GM04503 (cell line): ENCODE measurements around the gene MT1H.
A peak's percentile ranks its signal among the peaks of the same experiment; 100 is the strongest.
"Not testable (repeated sequence)": the region's sequence is repeated elsewhere in the genome, so short reads cannot be mapped to it uniquely, and the experiment has no call there.

Source experiments
- DNase-seq: peaks from one replicate; pipeline ENCODE4 v3.0.0-alpha.2; 2012; ENCODE audit warnings: low read depth

MT1H gene

GRCh38 chr16:56665286-56666261, 4.0 kb upstream of the MT1H start:
- DNase-seq, result not testable (repeated sequence)

- DNase-seq, result no peak
Observed at GRCh38 chr16:56667581-56668571, 1.7 kb upstream of the MT1H start, which contains the start of gene MT1G. TSS of gene MT1G (minus strand) at chr16:56668065. CDS start at chr16:56667993, 72 bp downstream.

GRCh38 chr16:56669840-56670619, 416 bp downstream of the MT1H start:
- DNase-seq, result no peak

GRCh38 chr16:56670620-56670934, 963 bp downstream of the MT1H start:
- DNase-seq, result no peak

DNA sequence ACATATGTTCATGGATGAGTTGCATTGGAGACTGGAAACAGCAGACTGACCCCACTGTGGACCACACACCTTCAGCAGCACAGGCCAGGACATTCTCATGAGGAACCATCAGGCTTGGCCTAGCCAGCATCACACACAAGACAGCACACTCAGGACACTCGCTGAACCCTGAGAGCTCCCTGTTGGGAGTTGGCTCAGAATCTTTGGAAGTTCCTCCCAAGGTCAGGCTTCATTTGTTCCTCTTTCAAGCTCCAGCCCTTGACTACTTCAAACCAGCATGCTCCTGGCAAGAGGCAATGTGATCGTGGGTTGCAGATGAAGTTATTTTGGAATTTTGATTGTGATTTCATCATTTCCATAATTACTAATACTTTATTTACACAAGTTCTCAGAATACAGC, 2.1 kb downstream of the MT1H start:
- DNase-seq, result not testable (repeated sequence)

- DNase-seq, result not testable (repeated sequence)
Observed at GRCh38 chr16:56672171-56672570, 2.6 kb downstream of the MT1H start.

GRCh38 chr16:56672761-56673536, 3.3 kb downstream of the MT1H start:
- DNase-seq, result no peak

- DNase-seq, result no peak
Observed at GRCh38 chr16:56673921-56674320, 4.3 kb downstream of the MT1H start.

DNA sequence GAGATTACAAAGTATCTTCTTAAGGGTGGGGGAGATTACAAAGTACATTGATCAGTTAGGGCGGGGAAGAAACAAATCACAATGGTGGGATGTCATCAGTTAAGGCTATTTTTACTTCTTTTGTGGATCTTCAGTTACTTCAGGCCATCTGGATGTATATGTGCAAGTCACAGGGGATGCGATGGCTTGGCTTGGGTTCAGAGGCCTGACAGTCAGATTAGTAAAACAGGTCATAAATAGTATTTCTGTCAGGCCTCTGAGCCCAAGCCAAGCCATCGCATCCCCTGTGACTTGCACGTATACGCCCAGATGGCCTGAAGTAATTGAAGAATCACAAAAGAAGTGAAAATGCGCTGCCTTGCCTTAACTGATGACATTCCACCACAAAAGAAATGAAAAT, 5.0 kb downstream of the MT1H start:
- DNase-seq, result not testable (repeated sequence)

- DNase-seq, result no peak
Observed at GRCh38 chr16:56675685-56676210, 6.1 kb downstream of the MT1H start.

GRCh38 chr16:56677474-56677873, 7.9 kb downstream of the MT1H start:
- no peak for DNase-seq

GRCh38 chr16:56679078-56679730, 9.6 kb downstream of the MT1H start:
- DNase-seq, result no peak

DNA sequence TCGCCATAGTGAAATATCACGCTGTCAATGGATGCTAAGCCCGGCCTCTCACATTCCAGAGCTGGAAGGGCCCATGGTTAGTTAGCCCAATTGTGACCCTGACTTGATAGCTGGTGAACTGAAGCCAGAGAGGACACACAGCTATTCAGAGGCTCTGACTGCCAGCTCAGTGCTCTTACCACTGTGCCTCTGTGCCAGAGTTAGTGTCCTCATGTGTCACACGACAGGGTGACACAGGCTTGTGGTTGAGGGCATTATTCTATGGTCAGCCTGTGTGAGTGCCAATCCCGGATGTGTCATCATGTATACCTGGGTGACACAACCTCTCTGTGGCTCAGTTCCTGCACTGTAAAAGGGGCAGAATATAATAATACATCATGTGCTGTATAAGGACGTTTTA, 10.2 kb downstream of the MT1H start:
- no peak for DNase-seq

DNA sequence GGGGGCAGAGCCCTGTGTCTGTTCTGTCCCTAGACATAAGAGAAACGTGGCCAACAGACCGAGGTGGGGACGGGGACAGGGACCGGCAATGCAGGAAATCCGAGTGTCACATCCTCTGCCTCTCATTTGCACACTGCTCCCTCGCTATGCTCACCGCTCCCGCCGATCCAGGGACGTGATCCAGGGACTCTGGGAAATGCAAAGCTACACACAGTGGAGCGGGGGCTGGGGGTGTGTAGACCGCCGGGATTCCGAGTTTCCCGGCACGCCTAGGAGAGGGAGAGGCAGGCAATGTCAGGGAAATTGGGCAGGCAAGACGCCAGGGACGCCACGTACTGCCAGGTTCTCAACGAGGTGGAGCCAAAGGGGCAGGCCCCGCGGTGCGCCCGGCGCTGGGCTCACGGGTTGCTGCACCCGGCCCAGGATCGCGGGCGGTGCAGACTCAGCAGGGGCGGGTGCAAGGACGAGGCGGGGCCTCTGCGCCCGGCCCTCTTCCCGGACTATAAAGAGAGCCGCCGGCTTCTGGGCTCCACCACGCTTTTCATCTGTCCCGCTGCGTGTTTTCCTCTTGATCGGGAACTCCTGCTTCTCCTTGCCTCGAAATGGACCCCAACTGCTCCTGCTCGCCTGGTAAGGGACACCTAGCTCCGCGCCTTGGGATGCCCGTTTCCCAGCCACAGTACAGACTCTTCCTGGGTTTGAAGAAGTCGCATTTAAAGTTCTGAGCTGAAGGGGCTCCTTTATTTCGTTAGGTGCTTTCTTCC, 12.5 kb downstream of the MT1H start, which contains the start of gene MT1X:
Gene MT1X, plus strand, starts transcription at position 532 of the 764 bp plus-strand sequence. Its CDS starts 71 bp downstream, at position 603.
- DNase-seq, result peak; percentile 35

GRCh38 chr16:56682703-56683397, 13.2 kb downstream of the MT1H start:
- DNase-seq, result no peak

DNA sequence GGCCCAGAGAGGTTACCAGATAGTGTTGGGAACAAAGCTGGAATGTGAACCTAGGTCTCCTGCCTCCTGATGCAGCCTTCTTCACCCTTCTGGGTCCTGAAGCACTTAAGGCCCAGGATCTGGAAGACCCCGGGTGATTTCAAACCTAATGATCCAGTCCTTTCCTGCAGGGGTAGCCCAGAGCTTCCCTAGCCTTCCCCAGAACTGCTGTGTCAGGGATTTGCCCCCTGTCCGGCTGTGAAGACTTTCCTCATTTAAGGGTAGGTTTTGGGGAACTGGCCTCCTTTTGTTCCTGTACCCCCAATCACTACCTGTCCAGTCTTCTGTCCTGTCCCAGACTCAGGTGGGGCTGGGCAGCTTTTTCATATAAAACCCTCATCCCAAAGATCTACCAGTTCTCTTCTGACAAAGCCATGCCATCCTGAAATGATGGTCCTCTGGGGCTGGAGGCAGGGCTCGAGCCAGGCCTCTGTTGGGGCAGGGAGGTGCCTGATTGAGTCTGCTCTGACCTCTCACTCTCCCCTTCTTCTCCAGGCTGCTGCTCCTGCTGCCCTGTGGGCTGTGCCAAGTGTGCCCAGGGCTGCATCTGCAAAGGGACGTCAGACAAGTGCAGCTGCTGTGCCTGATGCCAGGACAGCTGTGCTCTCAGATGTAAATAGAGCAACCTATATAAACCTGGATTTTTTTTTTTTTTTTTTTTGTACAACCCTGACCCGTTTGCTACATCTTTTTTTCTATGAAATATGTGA, 14.0 kb downstream of the MT1H start:
- no peak for DNase-seq

DNA sequence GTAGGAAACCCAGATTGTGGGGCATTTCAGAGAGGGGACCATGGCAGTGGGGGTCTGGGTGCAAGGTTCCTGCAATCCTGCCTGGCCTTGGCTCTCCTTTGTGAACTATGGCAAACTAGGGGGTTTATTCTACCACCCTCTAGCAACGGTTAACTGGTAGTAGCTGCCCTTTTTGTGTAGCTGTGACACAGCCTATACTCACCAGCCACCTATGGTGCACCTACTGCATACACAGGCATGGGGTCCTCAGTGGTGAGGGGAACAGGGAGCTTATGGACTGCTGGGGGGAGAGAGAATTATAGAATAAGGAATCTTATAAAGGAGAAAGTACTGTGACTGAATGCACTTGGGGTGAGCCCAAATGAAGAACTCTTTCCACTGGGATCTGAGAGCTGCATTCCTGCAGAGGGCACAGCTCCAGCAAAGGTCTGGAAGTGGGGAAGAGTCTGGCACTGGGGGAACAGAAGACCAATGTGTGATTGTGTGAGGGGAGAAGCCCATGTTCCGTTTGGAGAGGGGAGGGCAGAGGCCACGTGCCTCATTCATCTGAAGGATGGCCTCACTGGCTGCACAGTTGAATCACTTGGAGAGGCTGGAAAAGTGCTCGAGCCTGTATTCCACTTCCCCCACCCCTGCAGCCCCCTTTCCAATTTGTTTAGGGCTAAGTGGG, 14.8 kb downstream of the MT1H start:
- DNase-seq, result no peak
